Stimulated activated CD4-positive, alpha-beta T cell treated with anti-CD3 and anti-CD28 coated beads, Interleukin-15, amount 100 ng/mL, for 48 hours (primary cell): ENCODE data around the gene TMEM217.
"Not testable (repeated sequence)": the region's sequence is repeated elsewhere in the genome, so short reads cannot be mapped to it uniquely, and the experiment has no call there.

Experiments used
- DNase-seq, 2 donors: peaks; one replicate each; pipeline ENCODE4 v3.0.0-alpha.2; 2020; ENCODE audit warnings: low read depth in 2 of 2

TMEM217 gene

GRCh38 chr6:37218061-37218460 is 39.9 kb downstream of the TMEM217 start:
- DNase-seq = no peak

DNA sequence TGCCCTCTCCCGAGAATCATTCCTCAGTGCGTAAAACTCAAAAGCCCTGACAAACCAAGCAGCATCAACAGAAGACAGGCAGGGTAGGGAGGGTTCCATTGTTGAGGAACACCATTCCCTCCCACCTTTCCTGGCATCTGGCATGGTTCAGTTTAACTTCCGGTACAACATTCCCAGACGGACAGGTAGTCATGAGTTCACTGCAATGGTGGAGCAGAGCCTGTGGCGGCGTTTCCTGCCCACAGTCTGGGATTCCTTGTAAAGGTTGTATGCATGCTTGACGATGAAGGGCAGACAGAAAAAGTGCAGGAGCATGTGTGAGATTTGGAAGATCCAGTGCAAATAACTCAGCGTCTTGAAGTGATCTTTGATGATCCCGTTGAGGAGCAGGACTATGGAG is 45.7 kb downstream of the TMEM217 start:
- no peak for DNase-seq

DNA sequence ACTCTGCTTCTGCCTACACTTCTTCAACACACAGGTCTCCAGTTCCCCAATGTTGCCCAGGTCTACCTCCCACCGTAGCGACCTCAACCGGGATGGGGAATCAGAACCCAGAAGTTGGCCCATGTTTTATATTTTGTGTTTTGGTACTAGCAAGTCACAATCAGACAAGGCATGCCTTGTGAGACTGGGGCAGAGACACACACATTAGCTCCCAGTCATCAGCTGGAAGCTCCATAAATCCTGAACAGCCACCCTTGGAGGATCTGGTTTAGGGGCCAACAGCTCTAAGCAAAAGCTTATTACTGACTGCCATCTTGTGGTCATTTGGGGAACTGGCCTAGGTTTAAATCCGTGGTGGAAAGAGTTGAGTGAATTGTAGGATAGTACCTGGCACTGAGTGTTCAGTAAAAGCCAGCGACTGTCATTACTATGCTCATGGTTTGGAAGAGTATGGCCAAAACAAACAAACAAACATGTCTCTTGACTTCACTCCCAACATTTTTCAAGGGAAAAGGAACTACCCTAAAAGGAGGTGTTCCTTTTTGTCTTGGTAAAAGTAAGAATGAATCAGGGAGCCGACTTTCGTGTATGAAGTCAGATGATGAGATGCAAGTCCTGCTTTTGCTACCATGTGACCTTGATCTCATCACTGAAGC is 47.5 kb downstream of the TMEM217 start:
- DNase-seq = peak in 1 of 2 donors; percentile 82

DNA sequence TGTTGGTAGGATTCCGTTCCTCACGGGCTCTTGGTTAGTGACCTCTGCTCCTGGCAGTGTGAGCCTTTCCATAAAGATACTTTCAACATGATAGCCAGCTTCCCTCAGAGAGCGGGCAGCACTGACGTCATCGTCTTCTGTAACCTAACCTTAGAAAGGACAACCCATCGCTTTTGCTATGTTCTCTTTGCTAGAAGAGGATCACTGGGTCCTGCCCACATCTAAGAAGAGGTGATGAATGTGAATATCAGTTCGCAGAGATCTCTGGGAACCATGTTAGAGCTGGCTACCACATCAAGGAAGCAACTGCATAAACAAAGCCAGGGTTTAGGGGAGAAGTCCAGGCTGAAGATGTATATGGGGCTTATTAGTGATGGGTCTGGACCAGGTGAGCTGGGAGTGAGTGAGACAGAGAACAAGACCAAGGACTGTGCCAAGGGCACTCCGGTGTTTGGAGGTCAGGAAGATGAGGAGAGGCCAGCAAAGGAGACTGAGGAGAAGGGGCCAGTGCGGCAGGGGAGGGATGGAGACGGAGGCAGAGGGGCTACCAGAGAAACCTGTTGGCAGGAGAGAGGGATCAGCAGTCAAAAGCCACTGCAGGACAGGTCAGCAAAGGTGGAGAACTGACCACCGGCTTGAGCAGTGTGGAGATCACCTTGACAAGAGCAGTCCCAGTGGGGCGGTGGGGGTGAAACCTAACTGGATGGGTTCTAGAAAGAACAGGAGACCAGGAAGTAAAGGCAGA is 48.3 kb downstream of the TMEM217 start:
- peak in 1 of 2 donors; percentile 31 for DNase-seq

- DNase-seq = no peak
Measured at GRCh38 chr6:37208793-37209192, 49.2 kb downstream of the TMEM217 start.

DNA sequence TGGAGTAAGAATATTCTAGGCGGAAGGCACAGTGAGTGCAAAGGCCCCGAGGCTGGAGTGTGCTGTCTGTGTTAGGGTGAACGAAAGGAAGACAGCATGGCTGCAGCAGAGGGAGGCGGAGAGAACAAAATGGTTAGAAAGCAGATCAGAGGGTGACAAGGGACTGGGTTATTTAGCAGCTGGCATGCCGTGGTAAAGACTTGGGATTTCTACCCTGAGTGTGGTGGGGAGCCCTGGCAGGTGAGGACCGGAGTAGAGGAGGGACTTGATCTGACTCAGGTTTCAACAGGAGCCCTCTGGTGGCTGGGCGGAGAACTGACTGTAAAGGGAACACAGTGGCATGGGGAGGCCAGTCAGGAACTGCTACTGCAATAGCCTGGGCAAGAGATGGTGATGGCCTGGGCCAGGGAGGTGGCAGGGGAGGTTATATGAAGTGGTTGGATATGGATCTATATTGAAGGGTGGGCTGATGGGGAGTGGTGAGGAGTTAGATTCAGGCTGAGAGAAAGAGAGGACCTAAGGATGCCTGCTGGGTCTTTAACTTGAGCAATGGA is 50.0 kb downstream of the TMEM217 start:
- peak; percentile 85 to 92 for DNase-seq

DNA sequence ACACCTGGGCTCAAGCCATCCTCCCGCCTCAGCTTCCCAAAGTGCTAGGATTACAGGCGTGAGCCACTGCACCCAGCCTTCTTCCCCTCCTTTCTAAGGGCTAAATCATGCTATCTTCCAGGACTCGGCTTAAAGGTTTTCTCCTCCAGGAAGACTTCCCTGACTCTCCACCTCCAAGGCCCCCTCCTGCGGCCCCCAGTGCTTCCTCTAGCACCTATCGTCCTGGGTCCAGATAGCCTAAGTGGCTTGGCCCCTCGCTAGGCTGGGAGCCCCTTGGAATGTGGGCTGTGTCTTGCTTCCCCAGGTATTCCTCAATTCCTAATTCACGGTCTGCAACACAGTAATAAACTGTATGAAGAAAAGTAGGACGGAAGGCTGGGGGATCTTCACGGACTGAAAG is 51.3 kb downstream of the TMEM217 start:
- DNase-seq = no peak

GRCh38 chr6:37205997-37206340 is 52.0 kb downstream of the TMEM217 start:
- no peak for DNase-seq

GRCh38 chr6:37205175-37205996 is 52.6 kb downstream of the TMEM217 start:
- DNase-seq = no peak

DNA sequence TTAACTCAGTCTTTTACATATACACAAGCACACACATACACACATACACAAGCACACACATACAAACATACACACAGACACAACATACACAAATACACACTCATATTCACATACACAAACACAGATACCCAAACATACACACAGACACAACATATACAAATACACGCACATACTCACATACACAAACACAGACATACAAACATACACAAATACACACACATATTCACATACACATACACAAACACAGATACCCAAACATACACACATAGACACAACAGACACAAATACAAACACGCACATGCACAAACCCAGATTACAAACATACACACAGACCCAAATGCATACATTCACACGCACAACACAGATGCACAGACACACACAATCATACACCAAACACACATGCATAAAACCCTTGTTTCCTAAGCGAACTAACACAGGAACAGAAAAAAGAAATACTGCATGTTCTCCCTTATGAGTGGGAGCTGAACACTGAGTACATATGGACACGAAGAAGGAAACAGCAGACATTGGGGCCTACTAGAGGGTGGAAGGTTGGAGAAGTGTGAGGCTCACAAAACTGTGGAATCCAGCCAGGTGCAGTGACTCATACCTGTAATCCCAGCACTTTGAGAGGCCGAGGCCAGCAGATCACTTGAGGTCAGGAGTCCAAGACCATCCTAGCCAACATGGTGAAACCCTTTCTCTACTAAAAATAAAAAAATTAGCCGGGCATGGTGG is 53.8 kb downstream of the TMEM217 start:
- no peak for DNase-seq

GRCh38 chr6:37202788-37203491 is 55.0 kb downstream of the TMEM217 start:
- no peak for DNase-seq

DNA sequence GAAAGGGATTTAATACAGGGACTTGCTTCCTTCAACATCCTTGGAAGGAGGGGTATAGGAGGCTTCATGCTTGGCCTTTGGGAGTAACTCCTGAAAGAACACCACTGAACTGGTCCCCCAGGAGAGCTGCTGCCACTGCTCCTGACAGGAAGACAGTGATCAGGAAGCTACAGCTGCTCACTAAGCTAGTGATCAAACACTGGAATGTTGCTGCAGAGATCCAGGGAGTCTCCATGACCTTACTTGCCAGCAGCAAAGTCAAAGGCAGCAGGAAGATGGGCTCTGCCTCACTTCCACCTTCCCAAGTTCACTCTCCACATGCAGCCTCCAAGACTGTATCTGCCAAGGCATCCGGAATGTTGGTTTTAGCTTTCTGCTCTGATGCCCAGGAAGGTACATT is 56.2 kb downstream of the TMEM217 start:
- no peak for DNase-seq

DNA sequence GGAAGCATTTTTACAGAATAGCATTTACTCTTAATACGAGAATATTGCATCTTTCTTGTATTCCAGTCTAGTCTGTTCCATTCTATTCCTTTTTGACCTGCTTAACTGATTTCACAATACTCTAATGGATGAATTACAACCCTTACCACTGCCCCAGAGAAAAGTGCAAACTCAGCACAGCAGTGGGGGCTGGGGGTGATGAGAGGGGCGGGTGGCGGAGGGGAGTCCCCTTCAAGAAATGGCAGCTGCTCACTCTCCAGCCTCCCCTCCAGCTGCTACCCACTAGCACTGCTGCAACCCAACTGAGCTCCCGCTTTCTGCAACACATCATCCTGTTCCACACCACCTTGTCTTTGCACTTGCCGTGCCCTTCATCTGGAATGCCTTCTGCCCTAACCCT is 57.9 kb downstream of the TMEM217 start:
- DNase-seq = no peak

GRCh38 chr6:37196451-37196850 is 61.5 kb downstream of the TMEM217 start:
- DNase-seq = not testable (repeated sequence)

DNA sequence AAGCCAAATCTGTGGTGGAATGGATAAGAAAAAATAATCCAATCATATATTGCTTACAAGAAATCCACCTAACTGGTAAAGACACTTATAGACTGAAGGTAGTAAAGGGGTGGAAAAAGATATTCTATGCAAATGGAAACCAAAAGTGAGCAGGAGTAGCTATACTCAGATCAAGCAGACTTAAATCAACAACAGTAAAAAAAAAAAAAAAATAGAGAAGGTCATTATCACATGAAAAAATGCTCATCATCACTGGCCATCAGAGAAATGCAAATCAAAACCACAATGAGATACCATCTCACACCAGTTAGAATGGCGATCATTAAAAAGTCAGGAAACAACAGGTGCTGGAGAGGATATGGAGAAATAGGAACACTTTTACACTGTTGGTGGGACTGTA is 63.1 kb downstream of the TMEM217 start:
- DNase-seq = not testable (repeated sequence)

DNA sequence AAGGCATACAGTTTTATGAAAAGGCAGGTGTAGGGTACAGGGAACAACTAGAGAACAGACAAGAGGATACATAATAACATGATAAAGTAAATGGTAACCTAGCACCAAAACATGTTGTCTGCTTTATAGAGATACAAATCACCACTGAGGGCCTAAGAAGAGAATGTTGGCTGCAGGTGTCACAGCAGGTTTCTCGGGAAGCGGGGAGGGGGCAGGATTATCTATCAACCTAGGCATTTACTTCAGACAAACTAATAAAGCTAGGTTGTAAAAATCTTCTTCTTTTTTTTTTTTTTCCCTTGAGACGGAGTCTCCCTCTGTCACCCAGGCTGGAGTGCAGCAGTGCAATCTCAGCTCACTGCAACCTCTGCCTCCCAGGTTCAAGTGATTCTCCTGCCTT is 65.3 kb downstream of the TMEM217 start:
- no peak for DNase-seq

- DNase-seq = no peak
Measured at GRCh38 chr6:37190159-37190535, 67.8 kb downstream of the TMEM217 start.

- no peak for DNase-seq
Measured at GRCh38 chr6:37188962-37189510, 68.9 kb downstream of the TMEM217 start.

DNA sequence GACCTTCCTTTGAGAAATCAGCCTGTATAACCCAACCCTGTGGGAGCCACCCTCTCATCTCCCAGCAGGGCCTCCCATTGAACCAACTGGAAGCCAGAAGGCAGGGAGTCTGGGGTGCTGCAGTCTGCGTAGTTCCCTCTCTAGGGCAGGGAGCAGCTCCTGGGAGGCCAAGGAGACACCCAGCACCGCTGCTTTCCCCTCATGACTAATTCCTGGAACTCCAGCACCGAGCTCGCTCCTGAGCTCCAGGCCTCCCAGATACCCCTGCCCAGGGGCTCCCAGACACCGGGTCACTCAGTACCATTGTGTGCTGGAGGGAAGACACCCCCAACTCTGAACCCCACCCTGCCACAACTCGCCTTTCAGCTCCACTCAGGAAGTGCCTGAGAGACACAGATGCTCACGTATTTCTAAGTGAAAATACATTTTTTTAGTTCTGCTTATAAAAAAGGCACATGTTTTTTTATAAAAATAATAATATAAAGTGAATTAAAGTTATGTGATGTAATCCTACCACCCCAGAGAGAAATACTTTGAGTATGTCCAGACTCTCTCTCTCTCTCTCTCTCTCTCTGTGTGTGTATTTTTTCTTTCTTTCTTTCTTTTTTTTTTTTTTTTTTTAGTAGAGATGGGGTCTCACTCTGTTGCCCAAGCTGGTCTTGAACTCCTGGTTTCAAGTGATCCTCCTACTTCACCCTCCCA is 70.5 kb downstream of the TMEM217 start:
- no peak for DNase-seq
